GM19351 (cell line): ENCODE data around the gene NDRG4.
"Not testable (repeated sequence)": the region's sequence is repeated elsewhere in the genome, so short reads cannot be mapped to it uniquely, and the experiment has no call there.

Source experiments
- ATAC-seq: cut with Tn5 transposase; IDR thresholded peaks from one replicate; pipeline ENCODE4 v1.9.1; 2021; ENCODE audit warnings: mild to moderate bottlenecking, moderate library complexity; ENCODE audit not compliant: unreplicated experiment

NDRG4 gene

DNA sequence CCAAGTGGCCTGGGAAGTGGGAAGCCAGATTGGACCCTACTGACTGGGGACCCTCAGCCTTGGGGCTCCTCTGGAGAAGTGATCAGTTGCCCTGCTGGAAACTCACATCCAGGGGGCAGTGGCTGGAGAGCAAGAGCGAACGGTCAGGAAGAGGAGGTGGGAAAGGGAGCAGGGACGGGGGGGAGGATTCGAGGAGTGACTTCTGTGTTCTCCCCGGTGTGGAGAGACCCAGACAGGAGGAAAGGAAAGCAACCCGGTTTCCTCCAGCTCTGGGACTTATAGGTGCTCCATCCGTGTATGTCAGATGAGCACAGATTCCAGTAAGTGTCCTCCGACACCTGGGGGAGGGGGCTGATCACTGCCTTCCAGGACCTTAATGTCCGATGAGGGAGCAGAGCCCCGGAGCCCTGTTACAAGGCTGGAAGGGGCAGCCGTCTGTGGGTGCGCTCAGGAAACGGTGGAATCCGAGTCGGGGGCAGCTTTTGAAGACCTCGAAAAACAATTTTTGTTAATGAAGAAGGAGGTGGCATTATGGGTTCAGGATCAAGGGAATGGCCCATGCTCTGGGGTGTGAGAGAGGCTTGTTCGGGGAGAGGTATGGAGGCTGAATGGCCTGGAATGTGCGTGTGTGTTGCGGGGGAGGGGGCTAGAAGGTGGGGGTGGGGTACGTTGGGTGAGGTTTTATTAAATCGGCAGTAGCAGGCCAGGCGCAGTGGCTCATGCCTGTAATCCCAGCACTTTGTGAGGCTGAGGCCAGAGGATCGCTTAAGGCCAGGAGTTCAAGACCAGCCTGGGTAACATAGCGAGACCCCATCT lies 34.8 kb upstream of the NDRG4 start:
- ATAC-seq = no peak

DNA sequence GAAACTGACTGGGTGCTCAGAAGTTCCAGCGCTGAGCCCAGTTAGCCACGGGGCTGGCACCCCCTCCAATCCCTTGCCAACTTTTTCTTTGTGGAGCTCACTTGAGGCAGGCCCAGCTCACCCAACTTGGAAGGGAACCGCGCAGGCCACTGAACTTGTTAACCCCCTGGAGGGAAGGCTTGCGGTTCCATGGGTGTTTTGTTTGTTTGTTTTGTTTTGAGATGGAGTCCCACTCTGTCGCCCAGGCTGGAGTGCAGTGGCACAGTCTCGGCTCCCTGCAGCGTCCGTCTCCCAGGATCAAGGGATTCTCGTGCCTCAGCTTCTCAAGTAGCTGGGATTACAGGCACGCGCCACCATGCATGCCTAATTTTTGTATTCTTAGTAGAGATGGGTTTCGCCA lies 34.1 kb upstream of the NDRG4 start:
- ATAC-seq = no peak

DNA sequence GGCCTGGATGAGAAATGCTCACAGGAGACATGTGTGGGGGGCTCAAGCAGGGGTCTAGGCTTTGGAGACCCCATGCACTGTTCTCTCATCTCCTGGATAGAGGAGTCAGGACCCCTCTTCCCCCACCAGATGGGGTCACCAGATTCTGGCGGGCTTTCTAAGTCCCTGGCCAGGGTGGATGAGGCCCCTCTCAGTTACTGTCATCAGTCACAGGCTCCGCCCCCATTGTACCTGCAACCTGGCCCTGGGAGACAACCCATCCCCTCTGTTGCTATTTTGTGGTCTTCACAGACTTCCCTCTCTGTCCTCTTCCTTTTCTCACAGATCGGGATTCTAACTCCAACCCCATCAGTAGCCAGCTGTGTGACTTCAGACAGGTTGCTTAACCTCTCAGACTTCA lies 33.5 kb upstream of the NDRG4 start:
- ATAC-seq = no peak

DNA sequence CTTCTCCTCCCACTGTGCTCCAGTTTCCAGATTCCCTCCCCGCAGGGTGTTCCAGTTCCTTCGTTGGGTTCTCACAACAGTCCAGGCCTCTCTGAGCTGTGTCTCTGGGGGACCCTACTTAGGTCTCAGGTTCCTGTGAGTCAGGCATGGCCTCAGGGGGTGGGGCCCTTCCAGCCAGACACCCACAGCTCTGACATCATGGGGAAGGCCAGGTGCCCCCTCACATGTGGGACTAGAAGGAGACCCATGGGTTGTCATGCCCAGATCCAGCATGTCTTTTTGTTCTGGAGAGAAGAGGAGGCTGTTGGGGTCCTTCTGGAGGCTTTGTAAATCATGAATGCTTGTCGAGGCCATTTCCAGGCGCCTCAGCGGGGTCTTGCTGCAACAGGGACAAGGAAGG lies 32.0 kb upstream of the NDRG4 start:
- no peak for ATAC-seq

DNA sequence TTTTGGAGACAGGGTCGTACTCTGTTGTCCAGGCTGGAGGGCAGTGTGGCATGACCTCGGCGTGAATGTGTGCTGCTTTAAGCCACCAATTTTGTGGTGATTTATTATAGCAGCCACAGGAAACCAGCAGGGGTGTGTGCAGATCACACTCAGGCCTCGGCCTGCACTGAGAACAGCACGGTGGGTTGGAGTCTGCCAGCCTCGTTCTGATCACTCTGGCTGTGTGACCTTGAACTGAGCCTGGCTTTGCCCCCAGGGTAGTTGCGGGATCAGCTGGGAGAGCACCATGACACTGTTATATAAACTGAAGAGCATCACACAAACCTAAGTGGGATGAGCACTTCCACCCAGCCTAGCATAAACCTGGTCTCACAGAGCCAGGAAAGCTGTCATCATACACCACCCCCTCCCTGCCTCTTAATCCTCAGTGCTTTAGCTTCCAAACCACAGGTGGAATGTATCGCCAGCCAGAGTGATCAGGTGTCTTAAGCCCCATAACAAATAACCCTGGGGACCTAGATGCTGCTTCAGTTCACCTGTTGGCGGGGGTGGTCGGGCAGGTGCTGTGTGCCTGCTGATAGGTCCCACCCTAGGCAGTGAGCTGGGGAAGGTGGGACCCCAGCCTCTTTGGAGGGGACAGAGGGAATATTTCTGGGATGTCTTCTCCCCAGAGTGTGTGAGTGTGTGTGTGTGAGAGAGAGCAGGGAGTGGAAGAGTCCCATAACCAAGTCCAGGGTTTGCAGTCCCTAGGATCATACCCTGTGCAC lies 28.6 kb upstream of the NDRG4 start:
- ATAC-seq = no peak

DNA sequence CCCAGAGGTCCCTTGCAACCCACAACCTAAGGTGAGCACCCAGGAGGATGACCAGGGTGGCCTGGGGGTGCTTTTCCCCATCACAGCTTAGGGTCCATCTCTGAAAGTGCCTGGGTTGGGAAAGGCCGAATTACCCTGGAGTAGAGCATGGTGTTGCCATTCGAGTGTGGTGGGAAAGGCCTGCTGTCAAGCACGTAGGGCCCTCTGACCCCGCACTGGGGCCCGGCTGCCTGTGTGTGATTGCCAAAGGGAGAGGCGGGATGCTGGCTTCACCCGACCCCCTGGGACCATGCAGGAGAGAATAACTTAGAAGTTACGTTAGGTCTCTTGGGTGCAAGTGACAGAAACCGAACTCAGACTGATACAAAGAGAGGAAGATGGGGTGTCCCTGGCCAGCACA lies 27.7 kb upstream of the NDRG4 start:
- ATAC-seq = no peak

DNA sequence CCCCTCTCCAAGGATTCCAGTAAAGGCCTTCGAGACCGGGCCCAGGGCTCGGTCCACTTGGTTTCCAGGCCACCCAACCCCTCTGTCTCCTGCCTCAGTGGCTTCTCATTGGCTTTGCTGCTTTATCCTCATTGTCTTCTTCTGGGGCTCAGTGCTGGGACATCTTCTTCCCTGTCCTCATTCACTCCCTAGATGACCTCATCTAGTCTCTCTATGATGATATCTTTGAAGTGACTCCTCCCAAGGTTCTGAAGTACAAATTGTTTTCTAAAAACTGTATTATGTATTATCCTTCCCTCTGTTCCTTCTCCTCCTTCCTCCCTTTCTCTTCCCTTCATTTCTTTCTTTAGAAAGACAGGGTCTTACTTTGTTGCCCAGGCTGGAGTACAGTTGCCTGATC lies 27.1 kb upstream of the NDRG4 start:
- no peak for ATAC-seq

DNA sequence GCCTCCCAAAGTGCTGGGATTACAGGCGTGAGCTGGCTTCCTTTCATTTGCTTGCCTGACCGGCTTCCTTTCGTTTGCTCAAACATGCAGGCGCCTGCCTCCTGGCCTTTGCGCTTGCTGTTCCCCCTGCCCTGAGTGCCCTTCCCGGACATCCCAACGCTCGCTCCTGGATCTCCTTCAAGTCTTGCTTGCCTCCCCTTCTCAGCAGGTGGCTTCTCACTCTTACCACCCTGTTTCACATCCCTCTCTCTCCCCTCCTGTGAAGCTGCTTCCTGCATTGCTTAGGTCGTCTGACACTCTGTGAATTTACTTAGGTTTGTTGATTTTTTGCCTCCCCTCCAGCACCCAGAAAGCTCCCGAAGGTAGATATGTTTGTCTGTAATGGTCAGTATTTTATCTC lies 25.6 kb upstream of the NDRG4 start:
- no peak for ATAC-seq

DNA sequence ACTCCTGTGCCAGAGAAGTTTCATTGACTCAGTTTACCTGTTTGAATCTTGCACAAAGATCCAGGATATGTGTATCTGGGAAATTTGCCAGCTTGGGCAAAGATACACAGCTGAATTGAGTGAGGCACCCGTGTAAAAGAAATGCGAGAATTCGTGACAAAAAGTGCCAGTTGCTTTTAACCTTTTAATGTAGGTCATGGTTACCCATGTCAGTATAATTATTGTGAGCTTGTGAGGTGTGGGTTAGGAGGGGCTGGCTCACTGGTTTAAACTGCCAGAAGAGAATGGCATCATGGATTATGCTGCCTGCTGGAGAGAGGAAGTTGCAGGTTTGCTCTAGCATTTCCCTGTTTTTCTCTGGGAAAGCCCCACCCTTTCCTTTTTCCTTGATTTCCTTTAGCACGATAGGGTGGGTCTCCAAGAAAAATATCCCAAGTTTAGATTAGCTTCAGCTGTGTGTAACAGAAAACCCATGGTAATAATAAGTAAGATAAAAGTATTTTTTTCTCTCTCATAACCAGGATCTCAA lies 24.8 kb upstream of the NDRG4 start:
- ATAC-seq = no peak

DNA sequence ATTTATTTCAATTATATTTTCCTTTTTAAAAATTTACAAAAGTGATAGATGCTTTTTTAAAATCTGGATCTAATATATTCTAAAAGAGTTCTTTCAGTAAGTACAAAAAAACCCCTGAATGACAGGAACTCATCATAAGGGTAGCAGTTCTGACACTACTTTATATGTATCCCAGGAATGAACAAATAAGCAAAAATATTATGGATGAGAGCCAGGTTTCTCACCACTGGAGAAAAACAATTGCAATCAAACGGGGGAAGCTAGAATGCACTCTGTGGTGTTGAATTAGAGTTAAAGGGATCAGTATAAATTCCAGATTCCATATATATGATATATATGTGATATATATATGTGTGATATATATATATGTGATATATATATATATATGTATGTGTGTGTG lies 23.2 kb upstream of the NDRG4 start:
- ATAC-seq = no peak

DNA sequence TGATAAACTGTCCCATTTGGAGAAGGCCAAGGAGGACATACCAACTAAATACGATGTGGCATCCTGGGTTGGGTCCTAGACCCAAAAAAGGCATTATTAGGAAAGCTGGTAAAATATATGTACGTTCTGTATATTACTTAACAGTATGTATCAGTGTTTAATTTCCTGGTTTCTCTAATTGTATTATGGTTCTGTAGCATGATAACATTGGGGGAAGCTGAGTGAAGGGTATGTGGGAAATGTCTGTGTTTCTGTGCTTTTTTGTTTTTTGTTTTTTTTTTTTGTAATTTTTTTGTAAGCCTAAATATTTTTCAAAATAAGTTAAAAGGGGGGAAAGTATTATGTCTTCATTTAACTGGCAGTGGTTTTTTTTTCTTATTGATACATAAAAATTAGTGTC lies 21.5 kb upstream of the NDRG4 start:
- ATAC-seq = no peak

DNA sequence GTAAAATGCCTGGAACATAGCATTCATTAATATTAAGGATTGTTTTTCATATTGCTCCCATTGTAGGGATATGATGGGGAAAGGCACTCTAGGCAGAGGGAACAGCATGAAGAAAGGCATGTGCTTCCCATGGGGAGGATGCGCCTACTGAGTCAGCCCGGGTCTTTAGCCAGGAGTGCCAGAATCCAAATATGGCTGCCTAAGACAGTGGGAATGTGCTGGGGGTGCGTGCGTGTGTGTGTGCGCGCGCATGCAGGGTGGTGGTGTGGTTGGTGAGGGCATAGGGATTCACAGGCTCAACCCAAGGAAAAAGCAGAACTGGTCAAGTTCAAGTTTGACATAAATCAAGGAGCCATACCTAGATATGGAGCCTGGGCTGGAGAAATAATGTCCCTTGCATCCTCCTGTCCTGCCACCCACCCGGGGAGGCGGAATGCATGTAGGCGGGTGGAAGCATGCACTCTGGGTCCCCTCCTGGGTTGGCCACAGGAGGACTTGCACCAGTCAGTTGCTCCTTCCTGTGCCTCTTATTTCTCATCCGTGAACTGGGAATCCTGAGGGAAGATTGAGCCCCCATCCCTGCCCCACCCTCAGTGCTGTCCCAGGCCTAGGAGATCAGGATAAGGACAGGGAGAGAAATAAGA lies 18.6 kb upstream of the NDRG4 start:
- ATAC-seq = no peak

DNA sequence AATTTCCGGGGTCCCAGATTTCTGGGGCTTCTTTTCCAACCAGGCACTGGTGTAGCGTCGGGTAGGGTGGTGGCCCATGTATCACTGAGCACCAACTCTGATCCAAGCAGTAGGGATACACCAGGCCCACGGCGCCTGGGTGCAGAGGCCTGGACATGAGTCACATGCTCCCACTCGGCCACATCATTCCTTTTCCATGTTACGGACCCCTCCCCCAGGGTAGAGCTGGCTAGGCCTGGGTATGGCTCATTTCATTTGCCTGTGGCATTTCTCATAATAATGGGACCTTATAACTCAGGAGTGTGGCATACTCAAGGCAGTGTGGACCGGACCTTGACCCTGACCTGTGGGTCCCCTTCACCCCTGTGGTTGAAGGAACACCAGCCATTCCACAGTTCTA lies 18.0 kb upstream of the NDRG4 start:
- no peak for ATAC-seq

DNA sequence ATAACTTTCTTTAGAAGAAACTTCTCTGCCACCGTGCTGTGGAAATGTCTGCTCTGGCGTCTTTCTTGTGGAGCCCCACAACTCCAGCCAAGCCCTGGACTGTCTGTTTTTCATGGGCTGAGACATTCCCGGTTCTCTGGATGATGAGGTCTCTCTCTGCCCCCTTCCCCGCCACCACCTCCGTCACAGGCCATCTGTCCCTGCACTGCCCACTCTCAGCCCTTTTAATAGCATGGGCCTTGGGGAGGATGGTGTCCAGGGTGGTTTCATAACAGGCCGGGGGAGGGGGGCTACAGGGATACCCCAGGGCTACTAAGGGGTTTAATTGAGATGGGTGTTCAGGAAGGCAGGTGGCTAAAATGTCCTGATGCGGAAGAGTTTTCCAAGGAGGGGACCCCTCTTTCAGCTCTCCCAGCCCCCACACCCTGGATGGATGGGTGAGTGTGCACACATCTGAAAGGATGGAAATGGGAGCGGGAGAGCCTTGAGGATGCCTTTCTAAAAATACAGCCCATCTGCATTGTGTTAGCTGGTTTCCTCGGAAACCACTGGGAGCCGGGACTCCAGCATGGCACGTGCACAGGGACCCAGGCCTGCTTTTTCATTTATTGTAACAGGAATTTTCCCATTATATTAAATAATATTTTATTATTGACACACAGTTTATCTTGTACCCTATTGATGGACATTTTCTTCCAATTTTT lies 14.6 kb upstream of the NDRG4 start:
- no peak for ATAC-seq

DNA sequence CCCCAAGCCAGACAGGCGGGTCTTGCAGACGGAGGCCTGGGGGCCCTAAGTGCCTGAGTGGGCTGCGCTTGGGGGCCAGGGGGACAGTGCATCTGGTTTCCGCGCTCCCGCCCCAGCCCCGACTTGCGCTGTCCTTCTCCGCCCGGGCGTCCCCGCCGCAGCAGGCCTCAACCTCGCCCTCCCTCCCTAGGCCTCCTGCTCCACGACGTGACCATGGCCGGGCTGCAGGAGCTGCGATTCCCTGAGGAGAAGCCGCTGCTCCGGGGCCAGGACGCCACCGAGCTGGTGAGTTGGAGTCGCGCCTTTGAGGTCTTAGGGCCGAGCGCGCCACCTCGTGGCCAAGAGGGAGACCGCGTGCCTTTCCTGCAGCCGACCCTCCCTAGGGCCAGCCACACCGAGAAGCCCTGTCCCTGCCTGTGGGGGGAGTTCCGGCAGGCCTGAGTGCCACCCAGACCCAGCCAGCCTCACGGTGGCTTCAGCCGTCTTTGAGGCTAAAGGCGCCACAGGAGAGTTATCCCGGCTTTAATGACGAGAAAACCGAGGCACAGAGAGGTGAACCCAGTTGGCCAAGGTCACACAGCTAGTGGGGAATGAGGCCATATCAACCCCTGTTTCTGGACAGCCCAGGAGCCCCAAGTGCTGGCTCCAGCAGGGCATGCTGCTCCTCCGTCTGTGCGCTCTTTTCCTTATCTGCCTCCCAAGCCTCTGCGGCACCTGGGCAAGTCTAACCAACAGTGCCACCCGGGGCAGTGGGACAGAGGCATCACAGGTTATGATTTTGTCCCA lies 12.2 kb upstream of the NDRG4 start:
- peak; percentile 77 for ATAC-seq

DNA sequence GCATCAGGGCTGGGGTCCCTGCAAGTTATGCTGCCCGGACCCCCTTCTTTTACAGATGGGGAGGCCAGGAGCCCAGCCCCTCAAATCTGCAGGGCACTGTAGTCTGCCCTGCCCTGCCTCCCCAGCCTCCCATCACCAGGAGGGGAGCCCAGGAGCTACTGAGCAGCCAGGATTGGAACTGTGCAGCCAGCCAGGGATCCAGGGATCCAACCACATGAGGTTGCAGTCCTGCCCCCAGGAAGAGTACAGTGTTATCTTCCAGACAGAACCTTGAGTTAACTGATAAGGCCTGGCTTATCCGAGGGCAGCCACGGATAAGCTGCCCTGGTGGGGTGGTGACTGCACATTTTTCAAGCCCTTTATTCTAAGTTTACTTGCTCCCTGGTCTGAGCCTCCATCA lies 11.4 kb upstream of the NDRG4 start:
- no peak for ATAC-seq

DNA sequence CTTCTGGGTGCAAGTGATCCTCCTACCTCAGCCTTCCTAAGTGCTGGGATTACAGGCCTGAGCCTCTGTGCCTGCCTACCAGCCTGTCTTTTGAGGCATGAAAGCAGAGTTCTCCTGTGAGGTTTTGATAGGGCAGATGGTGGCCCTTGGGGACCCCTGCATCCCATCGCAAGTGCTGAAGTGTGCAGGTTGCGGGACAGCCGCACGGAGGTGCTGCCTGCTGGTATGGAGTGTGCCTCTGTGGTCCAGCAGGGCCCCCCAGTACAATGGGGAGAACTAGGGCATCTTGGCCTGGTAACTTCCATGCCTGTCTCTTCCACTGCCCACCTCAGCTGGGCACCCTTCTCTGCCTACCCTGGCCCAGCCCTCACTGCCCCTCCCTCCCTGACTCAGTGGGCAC lies 9.9 kb upstream of the NDRG4 start:
- ATAC-seq = no peak

DNA sequence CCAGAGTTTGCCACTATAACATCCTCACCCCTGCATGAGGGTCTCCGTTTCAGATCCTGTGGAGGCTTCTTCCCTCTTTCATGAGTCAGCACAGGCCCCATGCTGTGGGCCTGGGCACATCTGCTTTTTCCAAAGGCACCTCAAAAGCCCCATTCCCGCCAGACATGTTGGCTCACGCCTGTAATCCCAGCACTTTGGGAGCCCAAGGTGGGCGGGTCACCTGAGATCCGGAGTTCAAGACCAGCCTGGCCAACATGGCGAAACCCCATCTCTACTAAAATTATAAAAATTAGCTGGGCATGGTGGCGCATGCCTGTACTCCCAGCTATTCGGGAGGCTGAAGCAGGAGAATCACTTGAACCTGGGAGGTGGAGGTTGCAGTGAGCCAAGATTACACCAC lies 9.4 kb upstream of the NDRG4 start:
- ATAC-seq = not testable (repeated sequence)

DNA sequence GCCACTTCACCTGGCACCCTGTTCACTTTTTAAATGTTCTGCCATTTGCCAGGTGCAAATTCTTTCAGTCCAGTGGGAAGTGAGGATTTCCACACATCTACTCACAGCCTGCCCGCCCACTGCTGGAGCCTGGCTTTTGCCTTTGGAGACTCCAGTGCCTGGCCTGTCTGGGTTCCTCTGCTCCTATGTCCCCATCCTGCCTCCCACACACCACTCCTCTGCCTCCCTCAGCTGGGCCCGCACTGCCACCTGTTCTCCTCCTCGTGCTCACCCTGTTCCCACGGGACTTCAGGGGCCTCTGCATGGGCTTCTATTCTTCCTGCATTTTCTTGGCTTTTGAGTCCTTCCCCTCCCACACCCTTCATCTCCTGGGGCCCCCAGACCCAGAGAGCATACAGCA lies 7.9 kb upstream of the NDRG4 start:
- ATAC-seq = no peak

DNA sequence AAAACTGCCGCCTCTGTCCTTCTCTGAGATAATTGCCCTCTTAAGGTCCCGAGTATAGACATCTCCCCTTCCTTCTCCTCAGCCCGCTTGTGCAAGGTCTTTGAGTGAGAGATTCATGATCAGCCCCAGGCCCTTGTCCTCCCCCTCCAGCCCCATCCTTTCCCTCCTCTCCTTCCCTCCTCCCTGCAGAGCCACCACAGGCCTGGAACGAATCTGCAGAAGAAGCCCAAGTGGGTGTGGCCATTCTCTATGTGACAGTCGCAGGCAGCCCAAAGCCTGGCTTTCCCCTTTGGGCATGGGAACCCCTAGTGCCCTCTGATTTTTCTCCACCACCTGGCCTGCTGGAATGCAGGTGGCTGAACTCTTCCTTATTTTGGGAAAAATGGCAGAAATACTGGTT lies 7.2 kb upstream of the NDRG4 start:
- no peak for ATAC-seq
